OCI-LY7 (cell line): Measurements from ENCODE around the gene JPH2. TPM values are rescaled to one million over a fixed set of nuclear protein-coding genes. Genes with fewer than 3 reads are reported as not detected.

Experiments used
- BruUV-seq: library from RNA; stranded (reverse); fragments of 400-500 nt; replicated peaks from 2 replicates; lab custom pipeline; 2021; lab: Mats Ljungman, UMichigan
- CTCF ChIA-PET: fragments of 300-600 bp; sonication (Branson Sonifier 250); formaldehyde crosslinking; loops from one replicate; lab custom pipeline; 2022; ENCODE audit warnings: antibody characterized with exemption; ENCODE audit not compliant: unreplicated experiment; lab: Charles Lee
- POLR2A ChIA-PET: fragments of 300-600 bp; sonication (Branson Sonifier 250); formaldehyde crosslinking; loops from one replicate; lab custom pipeline; 2022; ENCODE audit warnings: antibody characterized with exemption; lab: Charles Lee
- DNase-seq: peaks from one replicate; pipeline ENCODE4 v3.0.0-alpha.2; 2015; ENCODE audit warnings: low spot score
- H2AFZ ChIP-seq: fragments of 200-600 bp; sonication (generic), shearing (Covaris generic); 2 replicates; pipeline ENCODE4 v1.6.1; 2014; ENCODE audit warnings: mild to moderate bottlenecking, antibody characterized with exemption, low read length, moderate library complexity
- H3K27ac ChIP-seq: fragments of 200-600 bp; sonication (generic); 2 replicates; pipeline ENCODE4 v1.5.1; 2014; ENCODE audit warnings: mixed run types, low read depth, mild to moderate bottlenecking, moderate library complexity, low read length, inconsistent platforms; ENCODE audit not compliant: poor library complexity, severe bottlenecking
- H3K36me3 ChIP-seq: fragments of 200-600 bp; sonication (generic); 2 replicates; pipeline ENCODE4 v1.6.1; 2014; ENCODE audit warnings: mild to moderate bottlenecking, antibody characterized with exemption, low read length, moderate library complexity, mixed read lengths; ENCODE audit not compliant: insufficient read depth
- H3K4me1 ChIP-seq: fragments of 200-600 bp; sonication (generic); 2 replicates; pipeline ENCODE4 v1.5.1; 2014; ENCODE audit warnings: mild to moderate bottlenecking, low read length; ENCODE audit not compliant: insufficient read depth, poor library complexity, severe bottlenecking
- H3K4me2 ChIP-seq: fragments of 200-600 bp; sonication (generic); 2 replicates; pipeline ENCODE4 v1.6.1; 2014; ENCODE audit warnings: mild to moderate bottlenecking, low read length
- H3K4me3 ChIP-seq: fragments of 200-600 bp; sonication (generic); 2 replicates; pipeline ENCODE4 v1.5.1; 2014; ENCODE audit warnings: mild to moderate bottlenecking, low read depth, low read length; ENCODE audit not compliant: poor library complexity, severe bottlenecking
- H3K79me2 ChIP-seq: fragments of 200-600 bp; sonication (generic); 2 replicates; pipeline ENCODE4 v1.6.1; 2016; ENCODE audit warnings: low read depth, mild to moderate bottlenecking, low read length, moderate library complexity, mixed read lengths; ENCODE audit not compliant: insufficient read depth
- H3K9me2 ChIP-seq: fragments of 200-600 bp; sonication (generic); 2 replicates; pipeline ENCODE4 v1.6.1; 2016; ENCODE audit warnings: mild to moderate bottlenecking, low read length, mixed read lengths; ENCODE audit not compliant: insufficient read depth
- H3K9me3 ChIP-seq: fragments of 200-600 bp; sonication (generic); 2 replicates; pipeline ENCODE4 v1.6.1; 2014; ENCODE audit warnings: mild to moderate bottlenecking, mixed run types, low read length, mixed read lengths
- H4K20me1 ChIP-seq: fragments of 200-600 bp; sonication (generic); 2 replicates; pipeline ENCODE4 v1.6.1; 2014; ENCODE audit warnings: mild to moderate bottlenecking, antibody characterized with exemption, low read length, moderate library complexity, mixed read lengths; ENCODE audit not compliant: insufficient read depth
- CTCF ChIP-seq: fragments of 200-600 bp; sonication (generic); conservative IDR thresholded peaks from 2 replicates; pipeline ENCODE4 v1.5.1; 2014; ENCODE audit warnings: mild to moderate bottlenecking, antibody characterized with exemption, low read length, moderate library complexity, mixed read lengths
- EZH2phosphoT487 ChIP-seq: fragments of 200-600 bp; sonication (generic); IDR thresholded peaks from 2 replicates; pipeline ENCODE4 v1.6.1; 2018; ENCODE audit warnings: low read depth, borderline replicate concordance, mild to moderate bottlenecking, mixed run types, antibody characterized with exemption, low read length, moderate library complexity, mixed read lengths
- intact Hi-C: fragments of 100-400 bp; cut with micrococcal nuclease; formaldehyde crosslinking; loops from one replicate; pipeline ENCODE4 v1.10.0; 2022; ENCODE audit not compliant: unreplicated experiment
- total RNA-seq, 2 experiments: library from RNA; depleted of rRNA in 1 of 2; stranded (reverse); fragments of >200 nt in 1 of 2; shearing (Covaris generic) in 1 of 2; gene quantifications; 2 replicates each; pipeline ENCODE4 v1.2.3, GENCODE V29; 2014 to 2022

Gene JPH2
- total RNA-seq, 2 experiments from 2014 or later, result not detected

- Histone ChIP-seq H3K27ac (no peak overlapping the region), H3K4me3 (no peak overlapping the region), H3K9me3 (no peaks in the 10 kb centered on the region), H3K4me2 (no peak overlapping the region), H4K20me1 (no peaks in the 10 kb centered on the region), H3K79me2 (no peaks in the 10 kb centered on the region), H3K36me3 (no peaks in the 10 kb centered on the region), H3K4me1 (no peaks in the 10 kb centered on the region), H3K9me2 (no peaks in the 10 kb centered on the region), H2AFZ (no peak overlapping the region)
- TF ChIP-seq EZH2phosphoT487 (no peak), CTCF (no peak)
- intact Hi-C loops, result no loop called here
- CTCF ChIA-PET, result no interaction called here
- no peak for DNase-seq
- BruUV-seq, result no TSS peak
- POLR2A ChIA-PET, result no interaction called here
Observed at GRCh38 chr20:44154521-44155001, 32.4 kb downstream of the JPH2 start.

- no peak for DNase-seq
- TF ChIP-seq CTCF (no peak), EZH2phosphoT487 (no peak)
- BruUV-seq, result no TSS peak
- intact Hi-C loops, result no loop called here
- H3K4me3 ChIP-seq, result no peak overlapping the region
- no peaks in the 10 kb centered on the region for H4K20me1 ChIP-seq
- CTCF ChIA-PET, result no interaction called here
- no peak overlapping the region for H3K27ac ChIP-seq
- H3K36me3 ChIP-seq, result no peaks in the 10 kb centered on the region
- H3K4me1 ChIP-seq, result no peaks in the 10 kb centered on the region
- no peaks in the 10 kb centered on the region for H3K79me2 ChIP-seq
- no peak overlapping the region for H2AFZ ChIP-seq
- POLR2A ChIA-PET, result no interaction called here
- H3K9me3 ChIP-seq, result no peaks in the 10 kb centered on the region
- no peaks in the 10 kb centered on the region for H3K9me2 ChIP-seq
- H3K4me2 ChIP-seq, result no peak overlapping the region
Observed at GRCh38 chr20:44153636-44154043, 33.3 kb downstream of the JPH2 start.

GRCh38 chr20:44151621-44152416 lies 35.2 kb downstream of the JPH2 start:
- H3K4me1 ChIP-seq, result no peaks in the 10 kb centered on the region
- no peak overlapping the region for H2AFZ ChIP-seq
- no peak overlapping the region for H3K4me3 ChIP-seq
- H3K4me2 ChIP-seq, result no peak overlapping the region
- no peaks in the 10 kb centered on the region for H4K20me1 ChIP-seq
- CTCF ChIA-PET, result no interaction called here
- no peak overlapping the region for H3K27ac ChIP-seq
- no peaks in the 10 kb centered on the region for H3K79me2 ChIP-seq
- intact Hi-C loops, result no loop called here
- H3K9me2 ChIP-seq, result no peaks in the 10 kb centered on the region
- no TSS peak for BruUV-seq
- H3K9me3 ChIP-seq, result no peaks in the 10 kb centered on the region
- DNase-seq, result no peak
- POLR2A ChIA-PET, result no interaction called here
- TF ChIP-seq EZH2phosphoT487 (no peak), CTCF (no peak)
- no peaks in the 10 kb centered on the region for H3K36me3 ChIP-seq
